HG03060 (cell line): Measurements from ENCODE around the gene YBEY.
"Not testable (repeated sequence)": the region's sequence is repeated elsewhere in the genome, so short reads cannot be mapped to it uniquely, and the experiment has no call there.

Source experiments
- ATAC-seq: cut with Tn5 transposase; IDR thresholded peaks from one replicate; pipeline ENCODE4 v1.9.1; 2021; ENCODE audit warnings: low read depth, moderate number of reproducible peaks; ENCODE audit not compliant: unreplicated experiment

The YBEY gene

GRCh38 chr21:46299167-46299566, 13.0 kb downstream of the YBEY start:
- no peak for ATAC-seq

GRCh38 chr21:46301759-46302158, 15.6 kb downstream of the YBEY start:
- no peak for ATAC-seq

- no peak for ATAC-seq
Measured at GRCh38 chr21:46304437-46304836, 18.3 kb downstream of the YBEY start.

GRCh38 chr21:46304955-46305354, 18.8 kb downstream of the YBEY start:
- no peak for ATAC-seq

- no peak for ATAC-seq
Measured at GRCh38 chr21:46307625-46308024, 21.5 kb downstream of the YBEY start.

- ATAC-seq, result no peak
Measured at GRCh38 chr21:46308431-46308830, 22.3 kb downstream of the YBEY start.

- not testable (repeated sequence) for ATAC-seq
Measured at GRCh38 chr21:46310260-46310659, 24.1 kb downstream of the YBEY start.

- no peak for ATAC-seq
Measured at GRCh38 chr21:46311568-46311967, 25.4 kb downstream of the YBEY start.

- no peak for ATAC-seq
Measured at GRCh38 chr21:46312949-46313348, 26.8 kb downstream of the YBEY start.

GRCh38 chr21:46314441-46315020, 28.4 kb downstream of the YBEY start:
- ATAC-seq, result no peak

- ATAC-seq, result no peak
Measured at GRCh38 chr21:46316708-46317324, 30.7 kb downstream of the YBEY start.

- no peak for ATAC-seq
Measured at GRCh38 chr21:46317710-46318463, 31.7 kb downstream of the YBEY start.

GRCh38 chr21:46318464-46318845, 32.3 kb downstream of the YBEY start:
- ATAC-seq, result no peak

GRCh38 chr21:46319186-46319585, 33.0 kb downstream of the YBEY start:
- ATAC-seq, result no peak

GRCh38 chr21:46320331-46320801, 34.2 kb downstream of the YBEY start:
- ATAC-seq, result no peak

GRCh38 chr21:46322351-46323226, 36.4 kb downstream of the YBEY start:
- ATAC-seq, result no peak

- ATAC-seq, result no peak
Measured at GRCh38 chr21:46323227-46323709, 37.1 kb downstream of the YBEY start.

- ATAC-seq, result peak; percentile 64
Measured at GRCh38 chr21:46323710-46324389, 37.7 kb downstream of the YBEY start, which contains the start of the genes C21orf58 and PCNT. C21orf58 (minus strand) TSS chr21:46323870; CDS start chr21:46322738, 1,132 bp downstream. PCNT (plus strand) TSS chr21:46324156; CDS start chr21:46324229, 73 bp downstream.

- ATAC-seq, result peak; percentile 27
Measured at GRCh38 chr21:46324390-46325072, 38.4 kb downstream of the YBEY start.
